Lung microvascular endothelial cell (primary cell): ENCODE data around the gene MAFB. TPM values are rescaled to one million over a fixed set of nuclear protein-coding genes. Genes with fewer than 3 reads are reported as not detected.

Source experiments
- DNase-seq, 2 donors: peaks; one replicate each; pipeline versions ENCODE4 v3.0.0 to v3.0.0-alpha.2; 2010; ENCODE audit warnings: low read depth in 2 of 2
- total RNA-seq: library from RNA; depleted of rRNA; stranded (reverse); fragments of >200 nt; gene quantifications from 2 replicates; pipeline ENCODE4 v1.2.1, GENCODE V29; 2014

MAFB gene
- total RNA-seq, 1 donor from 2014 or later = 3.0 TPM

DNA sequence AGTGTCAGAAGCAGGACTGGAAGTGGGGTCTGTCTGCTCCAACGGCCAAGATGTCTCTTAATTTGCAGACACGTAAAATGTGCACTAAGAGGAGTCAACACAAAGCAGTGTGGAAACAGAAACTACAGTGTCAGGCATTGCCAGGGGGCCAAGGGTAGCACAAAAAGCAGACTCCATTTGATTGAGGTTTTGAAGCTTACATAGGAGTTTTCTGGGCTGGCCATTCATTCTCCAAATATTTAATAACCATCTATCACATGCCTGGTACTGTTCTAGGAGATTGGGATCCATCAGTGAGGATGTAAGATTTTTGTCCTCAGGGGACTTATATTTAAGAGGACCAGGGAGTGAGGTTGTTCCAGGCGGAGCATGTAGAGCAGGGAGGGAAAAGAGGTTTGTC is 29.5 kb downstream of the MAFB start:
- DNase-seq = no peak

DNA sequence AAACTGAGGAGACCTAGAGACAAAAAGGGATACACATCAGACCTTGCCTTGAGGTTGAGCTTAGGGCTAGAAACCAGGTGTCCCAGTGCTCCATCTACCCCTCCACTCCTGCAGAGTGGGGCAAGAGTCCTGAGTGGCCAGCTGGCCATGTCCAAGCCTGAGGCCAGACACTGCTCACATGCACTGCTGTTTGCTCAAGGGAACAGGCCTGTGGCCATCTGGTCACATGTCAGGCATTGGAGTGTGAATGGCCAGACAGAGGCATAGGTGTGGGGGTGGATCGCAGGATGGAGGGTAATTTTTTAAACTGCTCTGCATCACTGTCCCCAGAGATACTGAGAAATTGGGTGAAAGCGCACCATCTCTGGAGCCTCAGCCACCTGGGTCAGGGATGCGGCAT is 30.5 kb downstream of the MAFB start:
- no peak for DNase-seq

DNA sequence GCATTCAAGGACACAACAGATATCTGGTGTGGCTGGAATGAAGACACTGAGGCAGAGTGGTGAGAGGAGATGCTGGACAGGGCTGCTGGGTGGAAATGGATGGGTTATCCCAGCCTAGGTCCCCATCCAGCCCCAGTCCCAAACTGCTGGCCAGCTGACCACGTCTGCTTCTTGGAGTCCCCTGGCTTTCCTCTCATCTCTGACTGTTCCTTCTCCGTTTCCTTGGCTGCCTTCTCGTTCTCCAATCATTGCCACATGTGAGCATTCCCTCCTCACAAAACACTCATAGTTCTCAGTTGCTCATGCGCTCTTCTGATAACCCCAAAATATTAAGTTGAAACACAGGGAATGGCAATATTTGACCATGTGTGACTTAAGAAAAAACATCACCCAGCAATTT is 31.5 kb downstream of the MAFB start:
- DNase-seq = no peak

DNA sequence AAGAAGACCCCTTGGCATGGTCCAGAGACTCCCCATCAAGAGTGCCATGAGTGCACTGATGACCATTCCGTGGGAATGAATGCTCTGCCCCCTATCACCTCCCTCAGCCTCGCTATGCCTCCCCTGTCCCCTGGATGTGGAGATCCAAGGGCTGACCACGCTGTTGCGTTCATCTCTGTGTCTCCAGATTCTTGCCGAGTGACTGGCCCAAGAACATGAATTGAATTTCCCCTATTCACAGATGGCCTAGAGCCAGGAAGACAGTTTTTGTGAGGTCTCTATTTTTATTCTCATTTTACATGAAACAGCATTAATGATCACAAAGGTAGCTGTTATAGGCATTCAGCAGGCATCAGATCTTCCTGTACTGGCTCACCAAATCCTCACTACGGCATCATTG is 33.6 kb downstream of the MAFB start:
- no peak for DNase-seq

GRCh38 chr20:40654876-40655275 is 34.2 kb downstream of the MAFB start:
- no peak for DNase-seq

DNA sequence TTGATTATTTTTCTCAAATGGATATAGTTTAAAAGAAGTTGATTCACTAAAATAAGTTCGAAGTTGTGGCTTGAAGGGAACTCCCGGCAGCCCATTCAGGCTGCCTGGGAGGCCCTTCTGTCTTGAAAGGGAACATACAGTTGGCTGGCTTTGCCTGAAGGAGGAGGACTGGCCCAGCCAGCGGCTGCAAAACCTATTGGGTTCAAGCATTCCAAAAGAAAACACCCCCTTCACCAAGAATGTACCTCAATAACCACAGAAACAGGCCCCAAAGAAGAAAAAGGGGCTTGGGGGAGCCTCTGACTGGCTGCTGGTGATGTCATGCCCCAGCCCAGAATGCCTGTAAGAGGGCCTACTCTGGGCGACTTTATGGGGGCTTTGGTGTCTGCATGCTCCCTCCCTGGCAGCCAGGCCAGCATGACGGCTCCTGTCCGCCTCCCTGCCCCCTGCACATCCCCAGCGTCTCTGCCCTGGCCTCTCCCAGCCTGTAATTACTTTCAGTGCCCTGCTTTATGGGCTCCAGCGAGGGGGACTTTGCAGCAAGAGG is 36.5 kb downstream of the MAFB start:
- no peak for DNase-seq

DNA sequence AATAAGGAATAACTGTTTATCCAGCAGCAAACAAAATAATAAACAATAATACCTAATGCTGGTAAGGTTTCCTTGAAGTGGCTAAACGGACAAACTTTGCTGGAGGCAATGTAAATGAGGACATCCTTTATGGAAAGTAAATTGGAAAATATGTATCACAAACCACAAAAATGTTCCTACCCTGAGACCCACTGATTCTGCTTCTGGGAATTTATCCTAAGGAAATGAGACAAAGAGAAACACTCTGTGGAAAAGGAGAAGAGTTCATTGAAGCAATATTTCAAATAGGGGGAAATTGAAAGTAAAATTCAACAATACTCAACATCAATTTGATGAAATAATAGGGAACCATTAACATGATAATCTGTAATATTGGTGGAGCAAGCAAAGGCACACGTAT is 37.9 kb downstream of the MAFB start:
- peak; percentile 24 to 64 for DNase-seq

DNA sequence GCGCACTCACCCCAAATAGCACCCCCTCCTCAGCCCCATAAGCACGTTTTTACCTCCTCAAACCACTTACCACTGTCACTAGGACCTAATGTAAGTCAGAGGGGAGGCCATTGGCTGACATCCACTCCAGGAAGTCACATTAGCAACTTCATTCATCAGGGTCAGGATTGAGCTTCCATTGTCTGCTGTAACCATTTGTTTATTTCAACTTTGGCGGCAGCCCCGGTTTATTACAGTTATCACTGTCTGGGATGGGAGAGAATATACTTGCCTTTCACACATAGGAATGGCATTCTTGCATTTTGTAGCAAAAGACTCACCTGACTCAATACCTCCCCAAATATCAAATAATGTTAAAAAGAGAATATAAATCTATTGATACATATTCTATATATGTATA is 38.3 kb downstream of the MAFB start:
- peak; percentile 21 to 88 for DNase-seq

GRCh38 chr20:40648210-40649072 is 40.6 kb downstream of the MAFB start:
- no peak for DNase-seq

DNA sequence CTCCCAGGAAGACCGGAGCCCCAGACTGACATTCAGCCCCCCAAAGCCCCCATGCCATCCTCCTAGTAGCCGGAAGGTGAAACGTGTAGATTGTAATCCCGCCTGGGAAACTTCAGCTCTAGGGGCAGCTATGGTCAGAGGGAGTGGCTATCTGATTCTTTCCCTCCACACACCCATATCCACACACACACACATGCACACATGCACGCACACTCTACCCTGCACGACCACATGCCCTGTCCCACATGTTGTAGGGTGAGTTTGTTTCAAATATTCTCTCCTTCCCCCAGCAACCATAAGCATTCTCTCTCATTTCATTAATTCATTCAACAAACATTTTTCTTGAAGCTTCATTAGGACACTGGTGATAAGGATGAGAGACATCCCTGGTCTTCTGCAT is 42.2 kb downstream of the MAFB start:
- peak in 1 of 2 donors; percentile 56 for DNase-seq

DNA sequence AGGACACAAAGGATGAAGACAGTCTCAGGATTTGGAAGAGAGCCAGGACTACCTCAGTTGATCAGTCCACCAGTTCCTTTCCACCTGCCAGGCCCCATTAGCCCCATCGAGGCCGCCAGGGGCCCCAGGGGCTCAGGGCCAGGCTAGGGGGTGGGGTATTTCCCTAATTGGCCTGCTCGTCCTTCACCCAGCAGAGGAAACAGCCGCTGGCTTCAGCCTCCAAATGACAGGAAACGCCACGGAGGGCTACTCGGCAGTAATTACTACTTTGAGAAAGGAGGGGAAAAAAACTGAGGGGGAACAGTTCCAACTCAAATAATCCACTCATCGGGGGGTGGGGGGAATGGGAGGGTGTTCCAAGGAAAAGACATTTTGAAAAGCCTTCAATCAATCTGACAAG is 42.7 kb downstream of the MAFB start:
- peak in 1 of 2 donors; percentile 55 for DNase-seq

GRCh38 chr20:40644863-40645262 is 44.2 kb downstream of the MAFB start:
- no peak for DNase-seq

DNA sequence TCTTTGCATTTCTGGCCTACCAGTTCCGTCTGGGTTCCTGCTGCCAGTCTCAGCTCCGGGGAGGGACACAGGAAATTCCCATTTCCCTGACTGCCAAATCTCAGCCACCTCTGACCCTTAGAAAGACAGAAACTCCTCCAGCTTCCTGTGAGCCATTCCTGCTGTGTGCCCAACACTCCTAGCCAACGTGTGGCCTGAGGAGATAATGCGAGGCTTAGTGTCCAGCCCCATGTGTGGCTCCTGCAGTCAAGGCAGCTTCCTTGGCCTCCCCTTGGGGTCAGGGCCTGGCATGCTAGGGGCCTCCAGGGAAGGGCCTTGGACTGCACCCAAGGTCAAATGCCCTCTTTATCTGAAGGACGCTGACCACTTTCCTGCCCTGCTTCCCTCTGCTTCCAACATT is 45.1 kb downstream of the MAFB start:
- peak; percentile 17 to 42 for DNase-seq

DNA sequence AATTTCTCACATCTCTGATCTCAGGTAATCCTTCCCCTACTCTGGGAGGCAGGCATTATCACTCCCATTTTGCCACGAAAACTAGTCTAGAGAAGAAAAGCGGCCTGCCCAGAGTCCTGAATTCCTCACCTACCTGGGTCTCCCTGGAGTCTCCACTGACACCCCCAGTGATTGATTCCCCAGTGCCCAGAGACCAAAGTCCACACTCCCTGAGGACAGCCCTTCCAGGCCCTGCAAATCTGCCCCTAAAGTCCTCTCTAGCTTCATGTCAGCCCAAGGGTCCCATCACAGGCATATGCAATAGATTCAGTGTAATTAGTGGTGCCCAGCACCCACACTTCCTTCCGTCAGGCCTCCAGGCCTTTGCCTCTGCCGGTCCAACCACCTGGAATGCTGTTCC is 47.2 kb downstream of the MAFB start:
- no peak for DNase-seq

DNA sequence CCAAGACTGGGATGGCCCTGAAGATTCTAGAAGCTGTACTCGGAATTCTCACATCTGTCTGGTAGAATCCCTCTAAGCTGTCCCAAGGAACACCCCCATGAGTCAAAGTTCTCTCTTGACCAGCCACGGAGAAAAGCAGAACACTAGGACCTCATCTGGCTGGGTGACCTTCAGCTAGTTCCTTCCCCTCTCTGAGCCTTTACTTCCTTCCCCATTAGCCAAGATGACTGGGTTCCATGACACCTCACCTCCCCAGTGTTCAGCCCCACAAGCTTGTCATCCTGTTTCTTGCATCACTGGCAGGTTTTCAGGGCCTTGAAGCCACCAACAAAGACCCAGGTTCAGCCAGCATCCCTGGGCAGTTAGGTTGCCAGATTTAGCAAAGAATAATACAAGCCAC is 47.8 kb downstream of the MAFB start:
- DNase-seq = no peak

DNA sequence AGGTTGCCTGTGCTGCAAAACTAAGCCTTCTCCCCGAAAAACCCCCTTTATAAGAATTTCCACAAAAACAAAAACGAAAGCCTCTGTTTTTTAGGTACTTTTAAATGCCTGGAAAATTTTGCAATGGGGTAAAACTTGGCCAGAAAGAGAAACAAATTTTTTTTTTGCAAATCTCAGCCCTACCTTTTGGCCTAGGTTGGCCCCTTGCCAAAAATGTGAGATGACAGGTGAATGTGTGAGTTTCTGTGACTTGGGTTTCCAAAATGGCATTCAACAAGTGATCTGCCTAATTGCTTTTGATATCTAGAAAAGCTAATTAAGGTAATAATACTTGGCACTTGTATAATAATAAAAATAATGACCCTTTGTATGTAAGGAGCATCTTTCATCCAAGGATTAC is 48.4 kb downstream of the MAFB start:
- no peak for DNase-seq

GRCh38 chr20:40639676-40640355 is 49.2 kb downstream of the MAFB start:
- DNase-seq = no peak

DNA sequence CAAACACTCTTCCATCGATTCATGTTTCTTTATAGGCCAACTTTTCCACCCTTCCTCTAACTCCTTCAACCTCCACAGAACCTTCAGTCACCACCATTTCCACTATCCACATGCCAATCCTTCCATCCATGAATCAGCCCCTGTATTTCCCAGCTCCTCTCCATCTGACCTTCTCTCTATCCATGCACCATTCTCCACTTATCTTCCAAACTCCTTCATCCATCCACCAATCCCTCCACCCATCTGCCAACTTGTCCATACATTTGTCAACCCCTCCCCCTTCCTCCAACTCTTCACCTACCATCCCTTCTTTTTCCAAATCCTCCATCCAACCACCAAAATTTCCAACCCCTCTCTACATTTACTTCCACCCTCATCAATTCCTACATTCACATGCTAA is 49.9 kb downstream of the MAFB start:
- DNase-seq = no peak

DNA sequence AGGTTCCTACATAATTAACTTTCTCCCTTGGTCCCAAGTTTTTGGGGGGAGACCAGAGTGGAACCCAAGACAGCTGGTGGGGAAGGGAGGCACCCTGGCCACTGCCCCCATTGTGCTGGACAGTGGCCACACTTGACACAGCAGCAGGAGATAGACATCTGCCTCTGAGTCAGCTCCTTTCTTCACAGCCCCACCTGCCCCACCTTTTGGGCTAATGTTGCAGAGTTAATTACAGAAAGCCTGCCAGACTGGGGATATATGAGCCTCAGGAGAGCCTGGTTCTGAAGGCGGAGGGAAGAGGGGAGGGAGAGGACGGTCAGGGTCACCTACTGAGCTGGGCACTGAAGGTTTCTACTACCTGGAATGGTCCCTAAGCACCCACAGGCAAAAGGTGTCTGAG is 50.6 kb downstream of the MAFB start:
- no peak for DNase-seq

DNA sequence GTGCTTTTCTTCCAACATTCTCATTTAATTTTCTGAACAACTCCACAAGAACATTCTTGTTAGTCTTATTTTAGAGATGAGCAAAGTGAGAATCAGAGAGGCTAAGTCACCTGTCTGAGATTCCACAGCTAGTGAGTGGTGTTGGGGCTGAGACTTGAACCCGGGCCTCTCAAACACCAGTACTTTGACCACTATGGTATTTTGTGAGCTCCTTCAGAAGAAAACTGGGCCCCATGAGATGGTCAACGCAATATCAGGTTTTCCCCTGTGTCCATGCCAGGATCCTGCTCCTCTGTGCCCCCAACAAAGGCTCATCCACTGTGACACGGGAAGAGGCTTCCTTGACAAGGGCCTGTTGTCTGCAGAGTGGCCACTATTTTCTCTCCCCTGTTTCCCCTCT is 51.9 kb downstream of the MAFB start:
- DNase-seq = no peak

- no peak for DNase-seq
Measured at GRCh38 chr20:40636486-40636885, 52.5 kb downstream of the MAFB start.

DNA sequence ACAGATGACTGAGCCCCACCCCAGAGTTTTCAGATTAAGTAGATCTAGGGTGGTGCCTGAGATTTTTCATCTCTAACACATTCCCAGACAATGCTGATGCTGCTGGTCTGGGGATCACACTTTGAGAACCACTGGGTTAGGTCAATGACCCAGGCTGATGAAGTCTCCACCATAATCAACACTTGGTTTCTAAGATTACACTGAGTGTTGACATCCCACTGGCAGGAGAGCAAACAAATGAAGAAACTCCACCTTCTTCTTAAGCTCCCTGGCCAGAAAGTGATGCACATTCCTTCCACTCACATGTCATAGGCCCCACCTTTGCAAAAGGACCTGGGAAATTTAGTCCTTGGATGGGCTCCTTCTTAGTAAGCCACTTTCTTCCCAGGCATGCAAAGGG is 53.1 kb downstream of the MAFB start:
- no peak for DNase-seq
